Measurements from ENCODE around the gene AIMP1. TPM values are rescaled to one million over a fixed set of nuclear protein-coding genes. Genes with fewer than 3 reads are reported as not detected.

Gene AIMP1
- total and polyA plus RNA-seq, 2 of the 13 experiments (the other 11 are each of a cell fraction or from before 2014, with no cell fraction given) = 28.6 to 82.9 TPM

DNA sequence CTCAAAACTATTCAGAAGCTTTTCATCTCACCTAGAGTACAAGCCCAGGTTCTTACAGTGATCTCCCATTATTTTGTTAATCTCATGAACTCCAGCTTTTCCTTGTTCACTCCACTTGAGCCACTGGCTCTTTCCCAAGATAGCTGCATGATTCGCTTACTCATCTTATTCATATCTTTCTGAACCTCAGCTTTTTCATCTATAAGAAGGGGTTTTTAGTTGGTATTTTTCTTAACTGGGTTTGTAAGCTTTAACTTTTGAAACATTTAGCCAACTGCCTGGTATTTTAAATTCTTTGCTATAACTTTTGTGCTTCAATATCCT, 28.3 kb downstream of the AIMP1 start:
- ChIA-PET POLR2A (interaction anchor here (0.7 to 2.1 kb wide), 5 partner anchors 21 to 78 kb away, joined by 3 to 6 read pairs (median 3); partner anchors contain the start of genes AIMP1 and TBCK), CTCF (ENCODE audit: low intra/inter-chr PET ratio, low total read pairs) (no interaction called here)
- Histone ChIP-seq H2AFZ (ENCODE audit: low read length) (no peak overlapping the region), H3K9ac (ENCODE audit: insufficient read depth, low read depth, low read length) (no peak overlapping the region), H3K27ac (ENCODE audit: extremely low read length, insufficient read depth, low read length) (peak overlapping the region; percentile 22), H3K4me1 (ENCODE audit: insufficient read depth, low read length) (peaks cover 38% of the 10 kb centered on the region), H3K9me3 (ENCODE audit: low read length) (no peaks in the 10 kb centered on the region), H3K36me3 (replicated peaks in 1 of 2; ENCODE audit: control insufficient read depth in 1 of 2, insufficient read depth in 2 of 2, low read length in 2 of 2) (peaks cover 6 to 16% of the 10 kb centered on the region in 2 experiments), H3K4me3 (replicated peaks in 1 of 3; ENCODE audit: insufficient read depth in 1 of 3, low read depth in 2 of 3, low read length in 3 of 3) (no peak overlapping the region), H3K4me2 (ENCODE audit: low read depth, low read length) (peak overlapping the region; percentile 54; the same call in 1 of the 2 replicates), H4K20me1 (ENCODE audit: insufficient read depth, low read length) (no peaks in the 10 kb centered on the region), H3K79me2 (ENCODE audit: insufficient read depth, low read length) (peaks cover 56% of the 10 kb centered on the region), H3K27me3 (ENCODE audit: control insufficient read depth in 1 of 2, insufficient read depth in 2 of 2, low read length in 2 of 2) (no peaks in the 10 kb centered on the region)
- TF ChIP-seq ZNF780A (CRISPR knock-in tag; IDR thresholded peaks at IDR 0.05) (0 out of 2 replicates have a peak, but pooled peaks have one; percentile 25), MAFK (conservative IDR thresholded peaks at IDR 0.05 in 1 of 2, IDR thresholded peaks at IDR 0.05 in 1 of 2; ENCODE audit: low read length in 2 of 2) (peak; percentile 51 to 54; a peak in 2 of 4 replicates), TEAD2 (CRISPR knock-in tag; IDR thresholded peaks at IDR 0.05) (no peak), KAT8 (CRISPR knock-in tag; IDR thresholded peaks at IDR 0.05) (0 out of 2 replicates have a peak, but pooled peaks have one; percentile 4), ZNF17 (CRISPR knock-in tag; IDR thresholded peaks at IDR 0.05) (no peak), ZNF766 (CRISPR knock-in tag; IDR thresholded peaks at IDR 0.05; ENCODE audit: borderline replicate concordance) (no peak), ARNT (IDR thresholded peaks at IDR 0.05) (no peak), ZNF274 (CRISPR knock-in tag; IDR thresholded peaks at IDR 0.05) (no peak), MED13 (CRISPR knock-in tag; IDR thresholded peaks at IDR 0.05) (no peak), DNMT3B (CRISPR knock-in tag; conservative IDR thresholded peaks at IDR 0.05) (no peak), AKAP8 (CRISPR knock-in tag; IDR thresholded peaks at IDR 0.05) (no peak)
- TF ChIP-seq, protein P1, sequence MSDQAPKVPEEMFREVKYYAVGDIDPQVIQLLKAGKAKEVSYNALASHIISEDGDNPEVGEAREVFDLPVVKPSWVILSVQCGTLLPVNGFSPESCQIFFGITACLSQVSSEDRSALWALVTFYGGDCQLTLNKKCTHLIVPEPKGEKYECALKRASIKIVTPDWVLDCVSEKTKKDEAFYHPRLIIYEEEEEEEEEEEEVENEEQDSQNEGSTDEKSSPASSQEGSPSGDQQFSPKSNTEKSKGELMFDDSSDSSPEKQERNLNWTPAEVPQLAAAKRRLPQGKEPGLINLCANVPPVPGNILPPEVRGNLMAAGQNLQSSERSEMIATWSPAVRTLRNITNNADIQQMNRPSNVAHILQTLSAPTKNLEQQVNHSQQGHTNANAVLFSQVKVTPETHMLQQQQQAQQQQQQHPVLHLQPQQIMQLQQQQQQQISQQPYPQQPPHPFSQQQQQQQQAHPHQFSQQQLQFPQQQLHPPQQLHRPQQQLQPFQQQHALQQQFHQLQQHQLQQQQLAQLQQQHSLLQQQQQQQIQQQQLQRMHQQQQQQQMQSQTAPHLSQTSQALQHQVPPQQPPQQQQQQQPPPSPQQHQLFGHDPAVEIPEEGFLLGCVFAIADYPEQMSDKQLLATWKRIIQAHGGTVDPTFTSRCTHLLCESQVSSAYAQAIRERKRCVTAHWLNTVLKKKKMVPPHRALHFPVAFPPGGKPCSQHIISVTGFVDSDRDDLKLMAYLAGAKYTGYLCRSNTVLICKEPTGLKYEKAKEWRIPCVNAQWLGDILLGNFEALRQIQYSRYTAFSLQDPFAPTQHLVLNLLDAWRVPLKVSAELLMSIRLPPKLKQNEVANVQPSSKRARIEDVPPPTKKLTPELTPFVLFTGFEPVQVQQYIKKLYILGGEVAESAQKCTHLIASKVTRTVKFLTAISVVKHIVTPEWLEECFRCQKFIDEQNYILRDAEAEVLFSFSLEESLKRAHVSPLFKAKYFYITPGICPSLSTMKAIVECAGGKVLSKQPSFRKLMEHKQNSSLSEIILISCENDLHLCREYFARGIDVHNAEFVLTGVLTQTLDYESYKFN (CRISPR knock-in tag; conservative IDR thresholded peaks at IDR 0.05) = peak; percentile 8; the same call in 1 of the 2 replicates
- peak; percentile 75; the same call in 2 of the 3 replicates for ATAC-seq
- DNase-seq (ENCODE audit: low spot score) = no peak
- no TSS peak for BruUV-seq (replicated peaks)
- FAIRE-seq = no peak
- intact Hi-C loops (cut with micrococcal nuclease; ENCODE audit: unreplicated experiment) = no loop called here
- 88% methylated on average over 1 of the region's 1 CpG for WGBS (ENCODE audit: low lambda C conversion rate)
- in situ Hi-C loops (cut with HindIII; ENCODE audit: extremely low pct_ligation_motif_present, low pct_unique_long_range_greater_than_20kb) = no loop called here

Data from HepG2 (cell line).